K562 (cell line): ENCODE results near the gene CNTF. TPM values are rescaled to one million over a fixed set of nuclear protein-coding genes. Genes with fewer than 3 reads are reported as not detected.
A peak's percentile ranks its signal among the peaks of the same experiment; 100 is the strongest.

Source experiments
- ARID3A ChIP-seq: IDR thresholded peaks from 2 replicates; pipeline ENCODE4 v1.6.1; 2012; ENCODE audit warnings: low read depth, low read length, improper control_type of control experiment, borderline replicate concordance
- COPS2 ChIP-seq: fragments of 450-650 bp; conservative IDR thresholded peaks from 2 replicates; pipeline ENCODE4 v1.6.1; 2016; ENCODE audit warnings: mild to moderate bottlenecking, moderate library complexity
- DIDO1 ChIP-seq: fragments of 450-650 bp; IDR thresholded peaks from 2 replicates; pipeline ENCODE4 v1.6.1; 2016; ENCODE audit warnings: low read depth, missing biosample characterization, missing genetic modification characterization
- ELF2 ChIP-seq: fragments of 250-450 bp; sonication (Bioruptor Pico); IDR thresholded peaks from 2 replicates; pipeline ENCODE4 v1.5.0; 2021; ENCODE audit warnings: mild to moderate bottlenecking
- GABPA ChIP-seq: fragments of 200-800 bp; sonication (Bioruptor generic); conservative IDR thresholded peaks from 2 replicates; pipeline ENCODE4 v1.6.1; 2016; ENCODE audit warnings: low read depth, missing genetic modification characterization, missing compliant biosample characterization
- HCFC1 ChIP-seq: IDR thresholded peaks from 2 replicates; pipeline ENCODE4 v1.6.1; 2012; ENCODE audit warnings: low read depth, low read length, improper control_type of control experiment
- HDAC3 ChIP-seq: fragments of 450-650 bp; IDR thresholded peaks from 2 replicates; pipeline ENCODE4 v1.6.1; 2018; ENCODE audit warnings: borderline replicate concordance, mild to moderate bottlenecking, moderate library complexity; ENCODE audit not compliant: partially characterized antibody
- IRF1 ChIP-seq: sonication (generic); formaldehyde crosslinking; IDR thresholded peaks from 2 replicates; pipeline ENCODE4 v1.8.0; 2022; ENCODE audit warnings: missing genetic modification reagents, mild to moderate bottlenecking, borderline replicate concordance
- KLF6 ChIP-seq: fragments of 250-450 bp; sonication (Bioruptor Pico); IDR thresholded peaks from 2 replicates; pipeline ENCODE4 v1.4.0; 2020; ENCODE audit warnings: mild to moderate bottlenecking, moderate library complexity, borderline replicate concordance
- MAX ChIP-seq: sonication (generic); formaldehyde crosslinking; IDR thresholded peaks from 2 replicates; pipeline ENCODE4 v1.9.0; 2022; ENCODE audit warnings: mild to moderate bottlenecking, missing genetic modification reagents
- MCM7 ChIP-seq, 2 experiments: fragments of 450-650 bp; IDR thresholded peaks; 2 replicates each; pipeline ENCODE4 v1.6.1; 2016 to 2018
- NBN ChIP-seq: fragments of 450-650 bp; IDR thresholded peaks from 2 replicates; pipeline ENCODE4 v1.6.1; 2016; ENCODE audit warnings: low read depth, mild to moderate bottlenecking
- NCOA4 ChIP-seq: fragments of 450-650 bp; IDR thresholded peaks from 2 replicates; pipeline ENCODE4 v1.6.1; 2018; ENCODE audit warnings: mild to moderate bottlenecking; ENCODE audit not compliant: partially characterized antibody
- NCOR1 ChIP-seq: fragments of 450-650 bp; IDR thresholded peaks from 2 replicates; pipeline ENCODE4 v1.6.1; 2016; ENCODE audit warnings: mild to moderate bottlenecking, moderate library complexity
- NR2F6 ChIP-seq: fragments of 450-650 bp; formaldehyde crosslinking; IDR thresholded peaks from 2 replicates; pipeline ENCODE4 v1.4.0; 2020; ENCODE audit warnings: mild to moderate bottlenecking
- NR3C1 ChIP-seq: sonication (generic); formaldehyde crosslinking; IDR thresholded peaks from 2 replicates; pipeline ENCODE4 v1.8.1; 2022; ENCODE audit warnings: missing genetic modification reagents
- NUFIP1 ChIP-seq: fragments of 450-650 bp; IDR thresholded peaks from 2 replicates; pipeline ENCODE4 v1.6.1; 2018; ENCODE audit not compliant: partially characterized antibody
- RBM17 ChIP-seq: fragments of 200-400 bp; formaldehyde crosslinking; IDR thresholded peaks from 2 replicates; pipeline ENCODE4 v1.6.1; 2017; ENCODE audit warnings: low read depth, mild to moderate bottlenecking, low read length, borderline replicate concordance
- SFPQ ChIP-seq: fragments of 200-400 bp; formaldehyde crosslinking; IDR thresholded peaks from 2 replicates; pipeline ENCODE4 v1.6.1; 2017; ENCODE audit warnings: mild to moderate bottlenecking, low read depth, low read length, moderate library complexity
- ZBTB17 ChIP-seq: fragments of 450-650 bp; formaldehyde crosslinking; IDR thresholded peaks from 2 replicates; pipeline ENCODE4 v1.4.0; 2020; ENCODE audit warnings: mild to moderate bottlenecking
- ZKSCAN3 ChIP-seq: fragments of 250-450 bp; sonication (Bioruptor Pico); IDR thresholded peaks from 2 replicates; pipeline ENCODE4 v1.4.0; 2020
- ZNF445 ChIP-seq: fragments of 250-450 bp; sonication (Bioruptor Pico); IDR thresholded peaks from 2 replicates; pipeline ENCODE4 v1.4.0; 2020; ENCODE audit warnings: low read depth, mild to moderate bottlenecking, moderate library complexity
- ZSCAN29 ChIP-seq: fragments of 450-650 bp; IDR thresholded peaks from 2 replicates; pipeline ENCODE4 v1.6.1; 2017
- polyA plus RNA-seq, 8 experiments: library from polyadenylated mRNA; depleted of rRNA in 4 of 8; stranded (reverse) in 5 of 8; unstranded in 3 of 8; fragments of >200 nt; fragmentation: Nextera tagmentation in 2 of 8; fragmentation: Illumina TruSeq in 1 of 8; extraction: Ambion mirVana in 2 of 8; extraction: Trizol in 1 of 8; gene quantifications; 2 replicates each; pipeline versions ENCODE4 v1.2.1 to v1.2.3, GENCODE V29; 2011 to 2014; ENCODE audit warnings: inconsistent platforms in 1 of 8, missing spikeins in 1 of 8
- total RNA-seq, 7 experiments: library from RNA; depleted of rRNA in 6 of 7; stranded (reverse); fragments of >200 nt in 6 of 7; fragmentation: Illumina TruSeq in 2 of 7; extraction: Trizol in 2 of 7; gene quantifications; 2 replicates each; pipeline versions ENCODE4 v1.2.1 to v1.2.3, GENCODE V29; 2011 to 2021; ENCODE audit warnings: low replicate concordance in 1 of 7

CNTF gene
- total and polyA plus RNA-seq, 9 of the 15 experiments (the other 6 are each of a cell fraction or from before 2014, with no cell fraction given), result 0.17 to 5.0 (median 2.3) TPM

- TF ChIP-seq SFPQ, result no peak
- TF ChIP-seq NCOA4, result no peak
- TF ChIP-seq RBM17, result no peak
- peak; percentile 31; the same call in 1 of the 2 replicates for TF ChIP-seq NCOR1
- TF ChIP-seq NBN, result peak; percentile 94
- TF ChIP-seq MAX (CRISPR knock-in tag), result peak; percentile 98
- peak; percentile 38 for TF ChIP-seq NUFIP1
- TF ChIP-seq GABPA (tag), result peak; percentile 80
- TF ChIP-seq ZNF445 (CRISPR knock-in tag), result no peak
- TF ChIP-seq ZBTB17 (CRISPR knock-in tag), result peak; percentile 57
- peak; percentile 92 for TF ChIP-seq DIDO1 (tag)
- TF ChIP-seq ZSCAN29, result 0 out of 2 replicates have a peak, but pooled peaks have one; percentile 34
- no peak for TF ChIP-seq ZKSCAN3 (CRISPR knock-in tag)
- TF ChIP-seq COPS2, result no peak
- TF ChIP-seq HCFC1, result peak; percentile 79
- no peak for TF ChIP-seq MCM7 (IDR thresholded peaks at IDR 0.05)
- no peak for TF ChIP-seq KLF6
- 0 out of 2 replicates have a peak, but pooled peaks have one; percentile 60 for TF ChIP-seq ELF2 (CRISPR knock-in tag)
- no peak for TF ChIP-seq NR3C1 (CRISPR knock-in tag)
- TF ChIP-seq IRF1, result peak; percentile 57; the same call in 1 of the 2 replicates
- peak; percentile 26 for TF ChIP-seq HDAC3
- TF ChIP-seq NR2F6 (CRISPR knock-in tag), result no peak
- no peak; the same call in 1 of the 2 replicates for TF ChIP-seq ARID3A
Measured at GRCh38 chr11:58579192-58580129, 43.0 kb upstream of the CNTF start (continued).
